AG04449 (cell line): Measurements from ENCODE around the gene MFSD12.

Experiments
- CTCF ChIA-PET: fragments of 350-600 bp; formaldehyde crosslinking; extraction: SDS; loops from one replicate; lab custom pipeline; 2021; ENCODE audit warnings: antibody characterized with exemption; lab: Yijun Ruan, JAX
- POLR2A ChIA-PET: fragments of 400-600, 350-600 bp; formaldehyde crosslinking; extraction: SDS; loops from one replicate; lab custom pipeline; 2020; ENCODE audit warnings: antibody characterized with exemption, inconsistent platforms; lab: Yijun Ruan, JAX
- DNase-seq: peaks from one replicate; pipeline ENCODE4 v3.0.0-alpha.2; 2010; ENCODE audit warnings: low read depth, low spot score
- H3K4me3 ChIP-seq: 2 replicates; pipeline ENCODE4 v1.5.1; 2011; ENCODE audit warnings: low read depth, mild to moderate bottlenecking, control low read depth, low read length
- CTCF ChIP-seq: IDR thresholded peaks from one replicate; pipeline ENCODE4 v1.5.1; 2011; ENCODE audit warnings: mild to moderate bottlenecking, moderate library complexity, low read length, control low read depth, inconsistent platforms; ENCODE audit not compliant: insufficient read depth; ENCODE audit errors: missing control alignments

The MFSD12 gene

GRCh38 chr19:3551792-3552095 is 5.6 kb downstream of the MFSD12 start:
- no peak for TF ChIP-seq CTCF
- DNase-seq, result no peak
- ChIA-PET POLR2A (no interaction called here), CTCF (no interaction called here)
- no peak overlapping the region for H3K4me3 ChIP-seq

- no peak for TF ChIP-seq CTCF
These were observed 6.2 kb downstream of the MFSD12 start for GRCh38 chr19:3550947-3551791.

GRCh38 chr19:3549816-3550215 is 7.6 kb downstream of the MFSD12 start:
- no peak for DNase-seq
- ChIA-PET CTCF (interaction anchor here (2.1 kb wide), 1 partner anchor 69 kb away, joined by 6 read pairs; no protein-coding TSS in a partner anchor), POLR2A (no interaction called here)
- TF ChIP-seq CTCF, result no peak
- H3K4me3 ChIP-seq, result no peak overlapping the region

More at GRCh38 chr19:3550947-3551791, 6.2 kb downstream of the MFSD12 start:
- ChIA-PET CTCF (no interaction called here), POLR2A (no interaction called here)
- no peak for DNase-seq
- no peak overlapping the region for H3K4me3 ChIP-seq

GRCh38 chr19:3548606-3549005 is 8.8 kb downstream of the MFSD12 start:
- no peak overlapping the region for H3K4me3 ChIP-seq
- CTCF ChIA-PET, result interaction anchor here (0.6 to 2.1 kb wide), 8 partner anchors 8 to 244 kb away, joined by 3 to 7 read pairs (median 4); no protein-coding TSS in a partner anchor
- DNase-seq, result no peak
- POLR2A ChIA-PET, result interaction anchor here (0.5 kb wide), 1 partner anchor 670 kb away, joined by 3 read pairs; no protein-coding TSS in a partner anchor
- TF ChIP-seq CTCF, result no peak

GRCh38 chr19:3547767-3548282 is 9.6 kb downstream of the MFSD12 start:
- DNase-seq, result no peak
- no peak overlapping the region for H3K4me3 ChIP-seq
- CTCF ChIA-PET, result interaction anchor here (0.6 to 2.1 kb wide), 7 partner anchors 9 to 159 kb away, joined by 3 to 7 read pairs (median 3); no protein-coding TSS in a partner anchor
- no peak for TF ChIP-seq CTCF
- POLR2A ChIA-PET, result no interaction called here

- CTCF ChIA-PET, result interaction anchor here (1.0 to 3.8 kb wide), 8 partner anchors 9 to 160 kb away, joined by 3 to 66 read pairs (median 6); partner anchors contain the start of gene MFSD12
These were observed 10.1 kb downstream of the MFSD12 start for GRCh38 chr19:3547301-3547731.

More at GRCh38 chr19:3547301-3547731, 10.1 kb downstream of the MFSD12 start:
- no peak overlapping the region for H3K4me3 ChIP-seq
- DNase-seq, result no peak
- POLR2A ChIA-PET, result no interaction called here
- peak; percentile 58 for TF ChIP-seq CTCF
